ENCODE results near the gene PTPRG.

Gene PTPRG

DNA sequence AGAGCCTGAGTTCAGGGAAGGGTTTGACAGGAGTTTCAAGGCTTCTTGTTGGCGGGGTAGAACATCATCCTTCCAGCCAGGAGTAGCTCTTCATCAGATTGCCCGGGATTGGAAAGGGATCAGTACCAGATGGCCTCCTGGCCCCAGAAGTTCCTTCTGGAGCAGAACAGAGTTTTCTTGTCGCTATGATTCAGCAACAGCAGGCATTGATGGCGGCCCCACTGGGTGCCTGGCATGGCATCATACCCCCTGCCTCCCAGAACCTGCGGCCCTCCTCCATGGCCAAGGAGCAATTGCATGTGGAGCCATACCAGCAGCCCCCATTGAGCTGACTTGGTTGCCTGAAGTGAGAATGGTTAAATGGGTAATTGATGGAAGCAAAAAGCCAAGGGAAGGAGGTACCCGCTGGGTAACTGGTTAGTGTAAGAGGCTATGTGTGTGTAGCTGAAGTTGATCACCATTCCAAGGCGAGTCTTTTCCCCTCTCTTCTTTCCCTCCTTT is 305.6 kb downstream of the PTPRG start:
- DNase-seq (ENCODE audit: low read depth): no peak

DNA sequence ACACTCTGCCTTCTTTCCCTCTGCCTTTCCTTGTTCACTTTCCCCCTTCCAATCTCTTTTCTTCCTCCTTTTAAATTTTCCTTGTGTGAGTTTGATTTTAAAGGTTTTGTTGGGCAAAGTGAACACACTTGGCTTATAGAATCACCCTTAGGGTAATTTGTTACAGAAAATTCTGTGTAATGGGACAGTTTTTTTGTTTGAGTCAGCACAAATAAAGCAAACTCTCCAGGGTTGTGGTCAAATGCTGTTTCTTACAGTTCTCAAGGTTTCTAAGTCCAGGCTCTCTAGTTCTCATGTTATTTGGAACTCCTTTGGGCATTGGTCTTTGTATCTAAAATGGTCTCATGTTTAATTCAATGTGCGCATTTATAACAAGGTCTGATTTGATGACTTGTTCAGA is 307.1 kb downstream of the PTPRG start:
- no peak for DNase-seq (ENCODE audit: low read depth)

GRCh38 chr3:61869371-61869770 is 308.0 kb downstream of the PTPRG start:
- DNase-seq (ENCODE audit: low read depth): no peak

DNA sequence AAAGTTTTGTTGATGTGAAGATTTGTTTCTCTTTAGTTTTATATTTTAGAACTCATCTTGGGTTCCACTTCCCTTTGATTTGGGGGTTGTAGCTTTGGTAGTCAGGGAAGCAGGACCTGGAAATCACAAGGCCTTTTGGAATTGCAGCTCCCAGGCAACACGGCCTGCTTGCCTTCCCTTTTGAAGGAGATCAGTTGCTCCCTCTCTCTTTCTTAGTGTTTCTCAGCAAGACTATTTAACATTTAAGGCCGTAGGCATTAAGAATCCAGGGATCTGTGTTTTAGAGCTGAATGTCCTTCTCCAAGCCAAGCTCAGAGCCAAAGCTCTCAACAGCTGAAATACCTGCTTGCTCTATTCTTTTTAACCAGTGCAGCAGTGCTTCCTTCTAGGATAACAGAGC is 310.3 kb downstream of the PTPRG start:
- DNase-seq (ENCODE audit: low read depth): no peak

DNA sequence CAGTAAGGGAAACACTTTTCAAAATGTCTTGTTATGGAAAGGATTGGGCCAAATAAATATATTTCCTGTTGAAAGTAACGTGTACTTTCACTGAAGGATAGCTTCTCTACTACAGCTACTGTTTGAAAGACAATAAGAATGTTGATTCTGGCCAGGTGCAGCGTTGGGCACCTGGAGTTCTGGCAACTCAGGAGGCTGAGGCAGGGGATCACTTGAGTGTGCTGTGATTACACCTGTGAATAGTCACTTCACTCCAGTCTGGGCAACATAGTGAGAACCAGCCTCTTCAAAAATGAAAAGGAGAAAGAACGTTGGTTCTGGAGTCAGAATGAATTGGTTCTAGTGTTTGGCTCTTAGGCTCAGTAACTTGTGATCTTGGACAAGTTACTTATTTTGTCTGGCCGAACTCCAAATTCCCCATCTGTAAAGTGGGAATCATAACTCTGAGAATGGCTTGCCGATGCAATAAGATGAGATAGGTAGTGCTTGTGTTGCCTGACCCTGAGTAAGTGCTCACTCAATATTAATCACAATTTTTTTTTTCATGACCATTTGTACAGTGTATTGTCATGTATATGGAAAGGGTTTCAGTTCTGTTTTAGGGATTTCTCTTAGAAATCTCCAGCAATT is 310.8 kb downstream of the PTPRG start:
- no peak for DNase-seq (ENCODE audit: low read depth)

- DNase-seq (ENCODE audit: low read depth): no peak
Observed at GRCh38 chr3:61875046-61875844, 313.9 kb downstream of the PTPRG start.

GRCh38 chr3:61875976-61876671 is 314.8 kb downstream of the PTPRG start:
- no peak for DNase-seq (ENCODE audit: low read depth)

DNA sequence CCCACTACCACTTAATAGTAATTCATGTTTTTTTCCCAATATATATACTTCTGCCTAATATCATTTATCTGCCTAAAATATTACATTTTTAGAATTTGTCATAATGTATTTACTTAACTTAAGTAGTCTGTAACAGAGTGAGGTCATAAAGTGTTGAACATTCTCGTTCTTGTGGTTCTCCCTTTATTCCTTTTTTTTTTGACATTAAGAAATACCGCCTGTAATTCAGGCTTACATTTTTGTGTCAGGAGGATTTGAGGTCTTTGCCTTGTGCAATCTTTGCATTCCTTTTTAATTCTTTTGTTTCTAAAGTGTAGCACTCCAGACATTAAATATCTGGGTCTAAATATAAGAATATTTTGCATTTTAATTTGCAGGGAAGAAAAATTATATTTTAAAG is 315.4 kb downstream of the PTPRG start:
- DNase-seq (ENCODE audit: low read depth): no peak

GRCh38 chr3:61877359-61878138 is 316.2 kb downstream of the PTPRG start:
- DNase-seq (ENCODE audit: low read depth): no peak

- DNase-seq (ENCODE audit: low read depth): no peak
Observed at GRCh38 chr3:61882253-61882652, 320.9 kb downstream of the PTPRG start.

DNA sequence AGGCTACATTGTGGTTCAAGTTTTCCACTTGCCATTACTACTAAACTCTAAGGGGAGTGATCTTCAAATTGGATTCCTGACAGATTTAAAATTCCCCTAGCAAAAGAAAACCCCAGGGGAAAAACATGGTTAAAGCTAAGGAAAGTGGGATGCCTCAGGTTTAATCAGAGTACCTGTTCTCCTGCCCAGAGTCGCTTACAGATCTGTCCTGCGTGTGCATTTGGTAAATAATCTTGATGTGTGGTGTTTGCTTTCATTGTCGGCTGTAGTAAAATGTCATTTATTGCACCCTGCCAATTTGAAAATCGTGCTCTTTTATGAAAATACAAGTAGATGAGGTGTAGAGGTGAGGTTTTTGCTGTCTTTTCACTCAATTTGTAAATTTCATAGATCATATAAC is 323.4 kb downstream of the PTPRG start:
- DNase-seq (ENCODE audit: low read depth): no peak

- DNase-seq (ENCODE audit: low read depth): no peak
Observed at GRCh38 chr3:61885414-61885813, 324.0 kb downstream of the PTPRG start.

- DNase-seq (ENCODE audit: low read depth): no peak
Observed at GRCh38 chr3:61887206-61887605, 325.8 kb downstream of the PTPRG start.

DNA sequence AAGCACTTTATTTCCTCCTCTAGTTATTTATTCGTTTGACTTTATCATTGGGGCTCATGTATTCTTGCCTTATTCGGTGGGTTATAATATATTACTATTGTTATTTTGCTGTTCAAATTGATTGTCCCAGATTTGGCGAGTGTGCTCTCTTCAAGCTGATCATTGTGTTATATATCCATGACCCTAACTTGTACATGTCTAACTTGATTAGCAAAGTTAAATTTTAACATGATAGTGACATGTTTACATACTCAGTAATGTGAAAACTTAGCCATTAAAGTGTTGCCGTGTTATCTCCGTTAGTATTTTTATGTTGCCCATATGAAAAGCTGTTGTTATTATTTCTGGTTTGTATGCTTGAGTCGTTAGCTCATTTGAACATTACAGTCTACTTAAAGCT is 327.9 kb downstream of the PTPRG start:
- no peak for DNase-seq (ENCODE audit: low read depth)

DNA sequence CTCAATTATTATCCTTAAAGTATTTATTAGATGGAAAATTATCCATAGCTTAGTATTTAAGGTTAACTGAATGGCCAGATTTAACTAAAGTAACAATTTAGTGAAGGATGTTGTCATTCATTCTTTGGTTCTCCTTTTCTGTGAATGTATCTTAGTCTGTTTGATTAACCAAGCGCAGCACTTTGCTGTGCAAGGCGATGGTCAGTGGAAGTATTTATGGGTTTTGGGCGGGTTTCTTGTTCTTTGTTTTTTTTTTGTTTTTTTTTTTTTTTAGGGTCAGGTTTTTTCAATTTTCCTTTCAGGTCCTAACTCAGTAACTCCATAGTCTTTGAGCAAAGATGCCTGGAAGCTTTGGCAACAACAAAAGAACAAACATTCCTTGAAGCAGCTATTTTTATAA is 328.8 kb downstream of the PTPRG start:
- no peak for DNase-seq (ENCODE audit: low read depth)

DNA sequence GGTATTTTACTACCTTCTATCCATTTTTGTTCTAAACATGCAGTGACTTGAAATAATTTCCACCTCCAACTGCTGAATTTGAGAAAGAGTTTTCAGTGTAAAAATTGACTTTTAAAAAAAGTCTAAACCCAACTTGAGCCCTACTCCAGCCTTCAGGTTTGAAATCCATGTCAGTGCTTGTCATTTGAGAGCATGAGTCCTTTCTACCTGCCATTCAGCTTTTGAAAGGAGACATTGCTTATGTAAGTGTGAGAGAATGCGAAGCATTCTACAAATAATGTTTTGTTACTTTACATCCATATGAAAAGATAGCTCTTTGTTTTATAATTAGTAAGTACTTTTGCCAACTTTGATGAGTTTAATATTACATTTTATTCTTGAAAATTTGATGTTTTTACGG is 329.2 kb downstream of the PTPRG start:
- DNase-seq (ENCODE audit: low read depth): no peak

DNA sequence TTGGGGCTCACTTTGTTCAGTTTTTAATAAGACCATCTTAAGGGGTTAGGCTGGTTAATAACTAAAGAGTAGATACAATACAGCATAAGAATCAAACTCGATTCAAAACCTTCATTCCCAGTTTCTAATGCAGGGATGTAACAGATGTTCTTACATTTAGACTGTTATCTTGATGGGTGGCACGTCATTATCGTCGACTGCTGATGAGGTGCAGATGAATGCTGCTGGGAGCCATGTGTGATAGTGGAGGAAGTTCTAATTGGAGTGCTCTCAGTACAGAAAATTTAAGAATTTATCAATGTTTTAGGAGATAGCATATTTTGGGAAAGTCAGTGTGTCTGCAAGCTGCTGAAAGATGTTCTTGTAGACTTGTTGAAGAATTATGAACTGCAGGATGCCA is 331.5 kb downstream of the PTPRG start:
- DNase-seq (ENCODE audit: low read depth): no peak

DNA sequence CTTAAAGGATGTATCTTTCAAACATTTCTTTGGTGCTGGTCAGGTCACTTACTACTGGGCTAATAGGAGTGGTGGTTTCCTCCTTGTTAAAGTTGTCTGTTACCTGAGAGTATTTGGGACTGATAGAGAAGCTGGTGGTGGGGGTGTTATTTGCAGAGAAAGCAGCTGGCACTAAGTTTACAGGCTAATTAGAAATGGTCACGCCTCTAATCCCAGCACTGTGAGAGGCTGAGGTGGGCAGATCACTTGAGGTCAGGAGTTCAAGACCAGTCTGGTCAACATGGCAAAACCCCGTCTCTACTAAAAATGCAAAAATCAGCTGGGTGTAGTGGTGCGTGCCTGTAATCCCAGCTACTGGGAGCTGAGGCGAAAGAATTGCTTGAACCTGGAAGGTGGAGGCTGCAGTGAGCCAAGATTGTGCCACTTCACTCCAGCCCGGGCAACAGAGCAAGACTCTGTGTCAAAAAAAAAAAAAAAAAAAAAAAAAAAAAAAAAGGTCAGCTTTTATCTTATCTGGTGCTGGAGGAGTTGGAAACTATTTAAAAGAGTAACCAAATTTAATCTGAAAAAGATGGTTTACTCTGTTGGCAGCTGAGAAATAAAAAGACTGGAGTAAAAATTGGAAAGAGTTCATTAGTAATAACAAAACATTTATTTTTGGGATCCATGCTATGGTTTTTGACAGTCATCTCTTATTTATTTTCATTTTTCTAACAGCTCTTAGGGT is 332.6 kb downstream of the PTPRG start:
- DNase-seq (ENCODE audit: low read depth): no peak

DNA sequence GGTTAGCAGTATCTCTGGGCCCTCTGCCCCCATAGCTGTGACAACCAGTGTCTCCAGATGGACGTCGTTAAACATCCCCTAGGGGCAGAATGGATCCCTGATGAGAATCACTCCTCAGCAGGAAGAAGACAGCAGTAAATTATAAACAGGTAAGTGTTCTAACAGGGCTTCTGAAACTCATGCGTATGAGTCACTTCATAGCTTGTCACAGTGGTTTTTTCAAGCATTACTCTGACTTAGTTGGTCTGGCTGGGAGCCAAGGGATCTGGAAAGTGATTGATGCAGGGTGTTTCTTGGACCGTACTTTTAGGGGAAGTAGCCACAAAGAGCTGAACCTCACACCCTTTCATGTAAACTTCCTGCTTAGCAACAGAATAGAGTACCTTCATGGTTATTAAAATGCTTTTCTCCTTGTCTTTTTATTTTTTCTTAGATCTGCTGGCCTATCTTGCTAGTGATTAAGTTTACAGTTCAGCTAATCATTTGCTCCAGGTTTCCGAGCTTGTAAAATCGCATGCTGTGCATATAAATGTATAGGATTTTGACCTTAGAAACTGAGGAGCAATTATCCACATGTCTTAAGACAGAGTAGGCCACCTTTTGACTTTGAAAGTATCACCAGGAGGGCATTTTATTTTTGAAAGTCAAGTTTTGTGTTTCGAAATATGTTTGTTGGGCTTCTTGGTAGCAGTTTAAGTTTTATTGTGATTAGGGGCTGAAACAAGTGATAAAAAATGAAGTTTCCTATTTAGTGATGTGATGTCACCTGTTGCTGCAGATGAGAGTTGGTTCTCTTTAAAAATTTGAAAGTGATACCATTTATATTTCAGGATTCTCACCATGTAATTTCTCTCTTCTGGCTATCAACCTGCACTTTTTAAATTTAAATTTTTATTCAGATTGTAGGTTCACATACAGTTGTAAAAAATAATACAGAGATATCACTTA is 333.9 kb downstream of the PTPRG start:
- no peak for DNase-seq (ENCODE audit: low read depth)

- DNase-seq (ENCODE audit: low read depth): no peak
Observed at GRCh38 chr3:61896251-61896650, 334.9 kb downstream of the PTPRG start.
